Peyer's patch (tissue), 4 donors: ENCODE measurements around the gene C9.

Experiments used
- POLR2A ChIP-seq, 2 donors: fragments of 450-650 bp; IDR thresholded peaks; one replicate each; pipeline ENCODE4 v1.5.1; 2017; ENCODE audit warnings: antibody characterized with exemption in 2 of 2, mild to moderate bottlenecking in 2 of 2, moderate library complexity in 2 of 2
- TF ChIP-seq, protein P1 (sequence below), 6 experiments: fragments of 450-650 bp in 4 of 6; fragments of 200-600 bp in 2 of 6; sonication (generic) in 1 of 6; IDR thresholded peaks; one replicate each; pipeline ENCODE4 v1.5.1; 2017 to 2019; ENCODE audit warnings: antibody characterized with exemption in 6 of 6, mild to moderate bottlenecking in 3 of 6, moderate library complexity in 1 of 6

DNA sequence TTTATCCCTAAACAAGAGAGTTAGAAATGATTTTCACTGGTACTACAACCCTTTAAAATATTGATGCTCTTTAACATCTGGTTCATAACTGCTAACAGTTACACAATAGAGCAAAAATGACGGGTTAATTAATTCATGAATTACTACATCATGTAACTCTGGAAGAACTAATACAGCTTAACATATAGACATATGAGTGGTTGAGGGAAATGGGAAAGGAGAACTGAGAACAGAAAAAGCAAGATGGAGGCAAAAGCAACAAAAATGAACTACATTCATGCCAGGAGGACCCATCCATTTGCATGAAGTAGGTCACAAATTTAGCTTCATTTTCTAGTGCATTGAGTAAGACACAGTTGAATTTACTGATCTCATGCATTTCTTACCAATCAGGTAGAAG, 61.8 kb downstream of the C9 start:
- TF ChIP-seq, protein P1, sequence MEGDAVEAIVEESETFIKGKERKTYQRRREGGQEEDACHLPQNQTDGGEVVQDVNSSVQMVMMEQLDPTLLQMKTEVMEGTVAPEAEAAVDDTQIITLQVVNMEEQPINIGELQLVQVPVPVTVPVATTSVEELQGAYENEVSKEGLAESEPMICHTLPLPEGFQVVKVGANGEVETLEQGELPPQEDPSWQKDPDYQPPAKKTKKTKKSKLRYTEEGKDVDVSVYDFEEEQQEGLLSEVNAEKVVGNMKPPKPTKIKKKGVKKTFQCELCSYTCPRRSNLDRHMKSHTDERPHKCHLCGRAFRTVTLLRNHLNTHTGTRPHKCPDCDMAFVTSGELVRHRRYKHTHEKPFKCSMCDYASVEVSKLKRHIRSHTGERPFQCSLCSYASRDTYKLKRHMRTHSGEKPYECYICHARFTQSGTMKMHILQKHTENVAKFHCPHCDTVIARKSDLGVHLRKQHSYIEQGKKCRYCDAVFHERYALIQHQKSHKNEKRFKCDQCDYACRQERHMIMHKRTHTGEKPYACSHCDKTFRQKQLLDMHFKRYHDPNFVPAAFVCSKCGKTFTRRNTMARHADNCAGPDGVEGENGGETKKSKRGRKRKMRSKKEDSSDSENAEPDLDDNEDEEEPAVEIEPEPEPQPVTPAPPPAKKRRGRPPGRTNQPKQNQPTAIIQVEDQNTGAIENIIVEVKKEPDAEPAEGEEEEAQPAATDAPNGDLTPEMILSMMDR (IDR thresholded peaks at IDR 0.05), result no peak
- TF ChIP-seq POLR2A (IDR thresholded peaks at IDR 0.05), result no peak
